Nephron (organoid): ENCODE results near the gene RBM4B.

ENCODE experiments used
- H3K27ac Mint-ChIP-seq, 3 experiments: 2 replicates each; pipeline ENCODE4 v1.8.0; 2020; ENCODE audit warnings: mixed read lengths in 3 of 3, mild to moderate bottlenecking in 2 of 3, moderate library complexity in 1 of 3
- H3K27me3 Mint-ChIP-seq: 2 replicates; pipeline ENCODE4 v1.8.0; 2021; ENCODE audit warnings: low read depth, mild to moderate bottlenecking, moderate library complexity, mixed read lengths
- H3K36me3 Mint-ChIP-seq: 2 replicates; pipeline ENCODE4 v1.8.0; 2020; ENCODE audit warnings: low read depth, mixed read lengths
- H3K4me1 Mint-ChIP-seq: 2 replicates; pipeline ENCODE4 v1.8.0; 2020; ENCODE audit warnings: mixed read lengths
- H3K4me3 Mint-ChIP-seq, 3 experiments: 2 replicates each; pipeline ENCODE4 v1.8.0; 2020; ENCODE audit warnings: mild to moderate bottlenecking in 3 of 3, mixed read lengths in 3 of 3, moderate library complexity in 2 of 3
- H3K9me3 Mint-ChIP-seq: 2 replicates; pipeline ENCODE4 v1.8.0; 2020; ENCODE audit warnings: mixed read lengths
- TF ChIP-seq, protein P1 (sequence below), 3 experiments: fragments of 200-600 bp; sonication (generic); IDR thresholded peaks; one replicate each; pipeline ENCODE4 v1.5.0; 2021; ENCODE audit warnings: antibody characterized with exemption in 3 of 3; ENCODE audit not compliant: unreplicated experiment in 3 of 3

Gene RBM4B

GRCh38 chr11:66680966-66681645, 3.4 kb upstream of the RBM4B start:
- H3K9me3 Mint-ChIP-seq: no peaks in the 10 kb centered on the region
- TF ChIP-seq, protein P1, sequence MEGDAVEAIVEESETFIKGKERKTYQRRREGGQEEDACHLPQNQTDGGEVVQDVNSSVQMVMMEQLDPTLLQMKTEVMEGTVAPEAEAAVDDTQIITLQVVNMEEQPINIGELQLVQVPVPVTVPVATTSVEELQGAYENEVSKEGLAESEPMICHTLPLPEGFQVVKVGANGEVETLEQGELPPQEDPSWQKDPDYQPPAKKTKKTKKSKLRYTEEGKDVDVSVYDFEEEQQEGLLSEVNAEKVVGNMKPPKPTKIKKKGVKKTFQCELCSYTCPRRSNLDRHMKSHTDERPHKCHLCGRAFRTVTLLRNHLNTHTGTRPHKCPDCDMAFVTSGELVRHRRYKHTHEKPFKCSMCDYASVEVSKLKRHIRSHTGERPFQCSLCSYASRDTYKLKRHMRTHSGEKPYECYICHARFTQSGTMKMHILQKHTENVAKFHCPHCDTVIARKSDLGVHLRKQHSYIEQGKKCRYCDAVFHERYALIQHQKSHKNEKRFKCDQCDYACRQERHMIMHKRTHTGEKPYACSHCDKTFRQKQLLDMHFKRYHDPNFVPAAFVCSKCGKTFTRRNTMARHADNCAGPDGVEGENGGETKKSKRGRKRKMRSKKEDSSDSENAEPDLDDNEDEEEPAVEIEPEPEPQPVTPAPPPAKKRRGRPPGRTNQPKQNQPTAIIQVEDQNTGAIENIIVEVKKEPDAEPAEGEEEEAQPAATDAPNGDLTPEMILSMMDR (IDR thresholded peaks at IDR 0.05; ENCODE audit: unreplicated experiment in 3 of 3): no peak
- peaks cover 25% of the 10 kb centered on the region for H3K36me3 Mint-ChIP-seq
- H3K4me1 Mint-ChIP-seq: peaks cover 19% of the 10 kb centered on the region
- peaks cover 3% of the 10 kb centered on the region for H3K27me3 Mint-ChIP-seq
- no peak overlapping the region for H3K27ac Mint-ChIP-seq
- H3K4me3 Mint-ChIP-seq: no peak overlapping the region

- Mint-ChIP-seq H3K4me3 (peak overlapping the region; percentile 91 to 94 (median 91)), H3K36me3 (peaks cover 21% of the 10 kb centered on the region), H3K4me1 (peaks cover 41% of the 10 kb centered on the region), H3K27me3 (no peaks in the 10 kb centered on the region), H3K27ac (peak overlapping the region; percentile 98 to 100 (median 99)), H3K9me3 (no peaks in the 10 kb centered on the region)
- TF ChIP-seq, protein P1 (IDR thresholded peaks at IDR 0.05; ENCODE audit: unreplicated experiment in 3 of 3): no peak
Observed at GRCh38 chr11:66676931-66677598, 622 bp downstream of the RBM4B start.

DNA sequence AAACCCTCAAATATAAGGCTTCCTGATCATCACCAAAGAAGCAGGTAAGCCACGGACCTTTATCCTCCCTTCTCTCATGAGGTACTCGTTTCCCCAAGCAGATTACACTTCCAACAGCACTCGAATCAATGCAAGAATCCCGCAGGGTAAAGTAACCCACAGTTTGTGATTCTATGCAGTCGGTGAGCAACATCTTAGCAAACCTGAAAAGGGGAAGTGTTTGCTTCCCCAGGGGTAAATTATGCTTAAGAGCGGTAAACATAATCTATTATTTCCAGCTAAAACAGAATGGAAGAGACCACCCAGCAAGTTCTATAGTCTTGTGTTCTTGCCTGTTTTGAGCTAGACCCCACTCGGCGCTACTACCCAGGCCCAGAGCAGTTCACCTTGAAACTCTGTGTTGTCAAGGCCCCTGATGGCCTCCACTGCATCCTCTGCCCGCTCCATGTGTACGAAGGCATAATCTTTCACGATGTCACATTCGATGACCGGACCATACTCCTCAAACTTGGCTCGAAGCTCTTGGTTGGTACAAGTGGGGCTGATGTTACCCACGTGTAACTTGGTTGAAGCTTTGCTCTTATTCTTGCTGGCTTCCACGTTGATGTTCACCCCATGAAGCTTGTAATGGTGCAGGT, 1.3 kb downstream of the RBM4B start:
- Mint-ChIP-seq H3K4me1 (peaks cover 41% of the 10 kb centered on the region), H3K27ac (peak overlapping the region; percentile 98 to 100 (median 99)), H3K27me3 (no peaks in the 10 kb centered on the region), H3K36me3 (peaks cover 21% of the 10 kb centered on the region), H3K9me3 (no peaks in the 10 kb centered on the region), H3K4me3 (peak overlapping the region; percentile 91 to 94 (median 91))
- TF ChIP-seq, protein P1 (IDR thresholded peaks at IDR 0.05; ENCODE audit: unreplicated experiment in 3 of 3): no peak

DNA sequence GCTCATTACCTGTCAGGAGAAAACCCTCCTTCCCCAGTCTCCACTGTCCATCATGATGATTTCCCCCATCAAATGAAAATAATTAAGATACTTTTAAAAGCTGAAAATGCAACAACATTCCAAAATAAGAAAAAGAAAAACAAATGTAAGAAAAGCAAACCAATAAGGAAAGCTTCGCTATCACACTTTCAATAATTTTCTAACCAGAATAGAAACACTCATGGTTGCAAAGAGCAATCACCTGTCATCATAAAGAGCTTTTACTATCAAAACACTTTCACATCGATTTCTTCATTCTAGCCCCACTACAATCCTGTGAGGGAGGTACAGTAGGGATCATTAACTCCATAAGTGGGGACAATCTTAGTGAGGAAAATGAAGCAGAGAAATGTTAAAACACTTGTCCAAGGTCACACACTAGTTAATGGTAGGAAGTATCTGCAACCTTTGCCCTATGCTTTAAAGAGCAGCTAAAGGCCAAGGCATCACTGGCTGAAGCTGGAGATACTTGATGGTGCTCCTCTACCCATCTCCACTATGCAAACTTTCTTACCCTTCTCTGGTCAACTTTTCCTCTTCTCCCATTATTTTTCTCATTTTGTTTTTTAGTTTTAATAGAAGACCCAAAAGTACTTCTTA, 2.6 kb downstream of the RBM4B start:
- Mint-ChIP-seq H3K9me3 (no peaks in the 10 kb centered on the region), H3K4me1 (peaks cover 51% of the 10 kb centered on the region), H3K27ac (peak overlapping the region in 2 of 3 experiments; percentile 27 to 62), H3K36me3 (peaks cover 26% of the 10 kb centered on the region), H3K4me3 (peak overlapping the region; percentile 66 to 79 (median 75)), H3K27me3 (no peaks in the 10 kb centered on the region)
- TF ChIP-seq, protein P1 (IDR thresholded peaks at IDR 0.05; ENCODE audit: unreplicated experiment in 3 of 3): no peak

- peak overlapping the region in 1 of 3 experiments; percentile 50 for H3K27ac Mint-ChIP-seq
- peaks cover 50% of the 10 kb centered on the region for H3K36me3 Mint-ChIP-seq
- H3K4me3 Mint-ChIP-seq: no peak overlapping the region
- no peaks in the 10 kb centered on the region for H3K9me3 Mint-ChIP-seq
- H3K4me1 Mint-ChIP-seq: peaks cover 49% of the 10 kb centered on the region
- no peaks in the 10 kb centered on the region for H3K27me3 Mint-ChIP-seq
- TF ChIP-seq, protein P1 (IDR thresholded peaks at IDR 0.05; ENCODE audit: unreplicated experiment in 3 of 3): no peak
Observed at GRCh38 chr11:66670816-66671215, 6.9 kb downstream of the RBM4B start.
